Ishikawa (cell line): Measurements from ENCODE around the gene LMAN2L.

Source experiments
- CEBPB ChIP-seq: IDR thresholded peaks from 2 replicates; pipeline ENCODE4 v1.6.1; 2012
- CREB1 ChIP-seq: IDR thresholded peaks from 2 replicates; pipeline ENCODE4 v1.6.1; 2012; ENCODE audit warnings: low read depth
- EGR1 ChIP-seq: IDR thresholded peaks from 2 replicates; pipeline ENCODE4 v1.6.1; 2012
- FOXM1 ChIP-seq: IDR thresholded peaks from 2 replicates; pipeline ENCODE4 v1.6.1; 2012; ENCODE audit warnings: low read depth, borderline replicate concordance
- MAX ChIP-seq: IDR thresholded peaks from 2 replicates; pipeline ENCODE4 v1.6.1; 2012
- TAF1 ChIP-seq: IDR thresholded peaks from 2 replicates; pipeline ENCODE4 v1.6.1; 2012; ENCODE audit warnings: low read depth, mild to moderate bottlenecking
- YY1 ChIP-seq: IDR thresholded peaks from 2 replicates; pipeline ENCODE4 v1.6.1; 2012; ENCODE audit warnings: low read depth
- TF ChIP-seq, protein P1 (sequence below): IDR thresholded peaks from 2 replicates; pipeline ENCODE4 v1.6.1; 2012

GRCh38 chr2:96685577-96686459 lies 54.0 kb downstream of the LMAN2L start:
- TF ChIP-seq, protein P1, sequence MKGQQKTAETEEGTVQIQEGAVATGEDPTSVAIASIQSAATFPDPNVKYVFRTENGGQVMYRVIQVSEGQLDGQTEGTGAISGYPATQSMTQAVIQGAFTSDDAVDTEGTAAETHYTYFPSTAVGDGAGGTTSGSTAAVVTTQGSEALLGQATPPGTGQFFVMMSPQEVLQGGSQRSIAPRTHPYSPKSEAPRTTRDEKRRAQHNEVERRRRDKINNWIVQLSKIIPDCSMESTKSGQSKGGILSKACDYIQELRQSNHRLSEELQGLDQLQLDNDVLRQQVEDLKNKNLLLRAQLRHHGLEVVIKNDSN: no peak
- TF ChIP-seq YY1: no peak
- TF ChIP-seq TAF1: no peak
- no peak for TF ChIP-seq CEBPB
- TF ChIP-seq MAX: peak; percentile 34; the same call in 1 of the 2 replicates
- no peak for TF ChIP-seq EGR1
- TF ChIP-seq FOXM1: no peak
- no peak for TF ChIP-seq CREB1
